ENCODE results near the gene NEK8. TPM values are rescaled to one million over a fixed set of nuclear protein-coding genes. Genes with fewer than 3 reads are reported as not detected.

NEK8 gene
- total RNA-seq, 1 experiment from 2014 or later, result 8.6 TPM

GRCh38 chr17:28705074-28705659, 23.4 kb upstream of the NEK8 start:
- ChIA-PET CTCF (interaction anchor here (0.6 to 1.2 kb wide), 2 partner anchors 12 to 457 kb away, joined by 3 read pairs; no protein-coding TSS in a partner anchor), POLR2A (interaction anchor here (0.6 to 2.2 kb wide), 4 partner anchors 8 to 881 kb away, joined by 3 to 7 read pairs (median 3); partner anchors contain the start of gene RPL23A)
- Mint-ChIP-seq H3K27ac (ENCODE audit: low read depth, unreplicated experiment) (no peak overlapping the region), H3K27me3 (ENCODE audit: insufficient read depth, unreplicated experiment) (no peaks in the 10 kb centered on the region), H3K4me3 (ENCODE audit: unreplicated experiment) (no peak overlapping the region), H3K36me3 (ENCODE audit: insufficient read depth, unreplicated experiment) (peaks cover 30% of the 10 kb centered on the region), H3K9me3 (ENCODE audit: unreplicated experiment) (no peaks in the 10 kb centered on the region), H3K4me1 (ENCODE audit: insufficient read depth, unreplicated experiment) (no peaks in the 10 kb centered on the region)
- intact Hi-C loops (cut with micrococcal nuclease), result no loop called here
- DNase-seq (ENCODE audit: unreplicated experiment), result no peak
- TF ChIP-seq, protein P1, sequence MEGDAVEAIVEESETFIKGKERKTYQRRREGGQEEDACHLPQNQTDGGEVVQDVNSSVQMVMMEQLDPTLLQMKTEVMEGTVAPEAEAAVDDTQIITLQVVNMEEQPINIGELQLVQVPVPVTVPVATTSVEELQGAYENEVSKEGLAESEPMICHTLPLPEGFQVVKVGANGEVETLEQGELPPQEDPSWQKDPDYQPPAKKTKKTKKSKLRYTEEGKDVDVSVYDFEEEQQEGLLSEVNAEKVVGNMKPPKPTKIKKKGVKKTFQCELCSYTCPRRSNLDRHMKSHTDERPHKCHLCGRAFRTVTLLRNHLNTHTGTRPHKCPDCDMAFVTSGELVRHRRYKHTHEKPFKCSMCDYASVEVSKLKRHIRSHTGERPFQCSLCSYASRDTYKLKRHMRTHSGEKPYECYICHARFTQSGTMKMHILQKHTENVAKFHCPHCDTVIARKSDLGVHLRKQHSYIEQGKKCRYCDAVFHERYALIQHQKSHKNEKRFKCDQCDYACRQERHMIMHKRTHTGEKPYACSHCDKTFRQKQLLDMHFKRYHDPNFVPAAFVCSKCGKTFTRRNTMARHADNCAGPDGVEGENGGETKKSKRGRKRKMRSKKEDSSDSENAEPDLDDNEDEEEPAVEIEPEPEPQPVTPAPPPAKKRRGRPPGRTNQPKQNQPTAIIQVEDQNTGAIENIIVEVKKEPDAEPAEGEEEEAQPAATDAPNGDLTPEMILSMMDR (IDR thresholded peaks at IDR 0.05; ENCODE audit: unreplicated experiment), result no peak
- no TSS peak for BruUV-seq (replicated peaks)

DNA sequence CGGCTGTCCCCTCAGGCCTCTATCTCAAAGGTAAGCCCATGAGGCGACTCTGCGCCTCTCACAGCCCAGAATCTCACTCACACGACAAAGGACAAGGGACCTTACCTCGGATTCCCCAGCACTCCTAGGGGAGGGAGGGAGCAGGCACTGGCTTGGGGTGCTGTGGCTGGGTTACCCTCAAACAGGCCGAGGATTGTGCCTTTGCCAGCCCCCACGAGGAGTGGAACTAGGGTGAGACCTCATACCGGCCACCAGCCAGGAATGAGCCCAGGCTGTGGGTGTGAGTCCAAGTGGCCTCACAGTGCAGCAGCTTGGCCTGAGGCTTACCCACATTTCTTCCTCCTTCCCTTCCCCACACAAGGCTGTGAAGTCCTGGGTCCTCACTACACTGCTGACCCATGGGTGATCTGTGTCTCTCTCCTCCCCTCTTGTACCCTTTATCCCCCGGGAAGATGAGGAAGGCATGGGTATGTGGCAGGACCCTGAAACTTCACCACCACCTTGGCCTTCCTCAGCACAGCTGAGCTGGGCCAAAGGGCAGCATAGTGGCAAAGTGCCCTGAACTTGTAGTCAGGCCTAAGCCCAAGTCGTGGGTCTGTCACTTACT, 22.8 kb upstream of the NEK8 start:
- POLR2A ChIA-PET, result interaction anchor here (0.6 to 2.2 kb wide), 2 partner anchors 14 to 881 kb away, joined by 3 to 7 read pairs; partner anchors contain the start of gene RPL23A
- no TSS peak for BruUV-seq (replicated peaks)
- Mint-ChIP-seq H3K36me3 (ENCODE audit: insufficient read depth, unreplicated experiment) (peaks cover 25% of the 10 kb centered on the region), H3K27me3 (ENCODE audit: insufficient read depth, unreplicated experiment) (no peaks in the 10 kb centered on the region), H3K4me3 (ENCODE audit: unreplicated experiment) (no peak overlapping the region), H3K9me3 (ENCODE audit: unreplicated experiment) (no peaks in the 10 kb centered on the region), H3K4me1 (ENCODE audit: insufficient read depth, unreplicated experiment) (peaks cover 6% of the 10 kb centered on the region), H3K27ac (ENCODE audit: low read depth, unreplicated experiment) (no peak overlapping the region)
- intact Hi-C loops (cut with micrococcal nuclease), result no loop called here
- CTCF ChIA-PET, result interaction anchor here (0.6 kb wide), 1 partner anchor 457 kb away, joined by 3 read pairs; no protein-coding TSS in a partner anchor
- DNase-seq (ENCODE audit: unreplicated experiment), result no peak
- TF ChIP-seq, protein P1 (IDR thresholded peaks at IDR 0.05; ENCODE audit: unreplicated experiment), result no peak

DNA sequence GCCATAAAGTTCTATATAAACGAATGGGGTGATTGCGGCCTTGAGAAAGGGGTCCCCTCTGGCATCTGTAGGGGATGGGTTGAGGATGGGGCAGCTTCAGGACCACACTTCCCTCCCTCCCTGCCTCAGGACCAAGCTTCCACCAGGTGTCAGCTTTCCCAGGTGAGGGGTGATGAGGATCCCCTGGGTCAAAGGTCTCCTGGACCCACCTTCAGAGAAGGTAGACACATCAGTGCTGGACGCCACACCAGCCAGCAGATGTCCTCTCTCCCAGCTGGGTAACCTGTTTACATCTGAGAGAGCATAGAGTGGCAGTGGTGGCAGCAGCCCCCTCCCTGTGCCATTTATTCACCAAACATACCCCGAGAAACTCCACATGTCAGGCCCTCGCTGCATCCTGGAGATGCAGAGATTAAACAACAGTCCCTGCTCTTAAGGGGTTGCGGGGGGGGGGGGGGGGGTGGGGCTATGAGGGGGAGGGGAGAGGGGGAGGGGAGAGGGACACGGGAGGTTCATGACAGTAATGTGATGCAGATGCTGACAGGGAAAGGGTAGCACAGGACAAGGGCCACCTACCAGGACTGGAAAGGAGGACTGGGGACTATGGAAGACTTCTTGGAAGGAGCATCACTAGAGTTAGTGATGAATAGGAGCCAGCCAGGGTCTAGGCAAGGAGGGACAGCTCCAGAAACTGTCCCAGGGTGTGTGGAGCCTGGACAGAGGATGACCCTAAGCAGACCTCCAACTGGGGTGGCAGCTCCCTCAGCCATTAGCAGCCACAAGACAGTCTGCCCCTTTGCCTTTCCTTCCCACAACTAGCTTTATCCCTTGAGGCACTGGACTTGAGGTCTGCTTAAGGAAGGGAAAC, 21.9 kb upstream of the NEK8 start:
- CTCF ChIA-PET, result interaction anchor here (1.0 to 1.2 kb wide), 2 partner anchors 10 to 410 kb away, joined by 3 to 4 read pairs; no protein-coding TSS in a partner anchor
- peaks cover 20% of the 10 kb centered on the region for H3K36me3 Mint-ChIP-seq (ENCODE audit: insufficient read depth, unreplicated experiment)
- H3K27ac Mint-ChIP-seq (ENCODE audit: low read depth, unreplicated experiment), result no peak overlapping the region

More for the DNA sequence above, 21.9 kb upstream of the NEK8 start:
- TF ChIP-seq, protein P1 (IDR thresholded peaks at IDR 0.05; ENCODE audit: unreplicated experiment), result no peak
- no peak for DNase-seq (ENCODE audit: unreplicated experiment)
- Mint-ChIP-seq H3K27me3 (ENCODE audit: insufficient read depth, unreplicated experiment) (no peaks in the 10 kb centered on the region), H3K9me3 (ENCODE audit: unreplicated experiment) (no peaks in the 10 kb centered on the region), H3K4me3 (ENCODE audit: unreplicated experiment) (no peak overlapping the region), H3K4me1 (ENCODE audit: insufficient read depth, unreplicated experiment) (peaks cover 6% of the 10 kb centered on the region)
- intact Hi-C loops (cut with micrococcal nuclease), result no loop called here
- no TSS peak for BruUV-seq (replicated peaks)
- POLR2A ChIA-PET, result interaction anchor here (0.6 to 2.2 kb wide), 4 partner anchors 13 to 105 kb away, joined by 3 to 7 read pairs (median 4); partner anchors contain the start of gene RPL23A

All from MCF 10A (cell line).